HG03060 (cell line): Measurements from ENCODE around the gene STK32B.

ENCODE experiments used
- ATAC-seq: cut with Tn5 transposase; IDR thresholded peaks from one replicate; pipeline ENCODE4 v1.9.1; 2021; ENCODE audit warnings: low read depth, moderate number of reproducible peaks; ENCODE audit not compliant: unreplicated experiment

The STK32B gene

DNA sequence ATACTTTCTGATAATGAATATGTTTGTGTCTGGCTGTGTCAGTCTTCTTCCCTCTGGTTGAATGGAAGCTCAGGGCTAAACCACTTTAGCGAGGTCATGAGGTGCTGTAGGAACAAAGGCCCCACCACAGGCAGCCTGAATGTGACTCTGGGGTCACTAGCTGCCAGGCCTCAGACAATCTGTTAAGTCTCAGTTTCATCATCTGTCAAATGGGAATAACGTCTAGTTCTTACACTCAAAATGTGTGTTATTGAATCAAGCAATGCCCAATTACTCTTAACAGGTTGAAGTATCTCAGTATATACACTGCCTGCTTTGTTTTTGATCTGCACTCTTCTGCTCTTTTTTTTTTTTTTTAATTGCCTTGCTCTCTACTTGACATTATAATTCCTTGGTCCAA, 148.6 kb downstream of the STK32B start:
- no peak for ATAC-seq

GRCh38 chr4:5200513-5200912, 149.2 kb downstream of the STK32B start:
- no peak for ATAC-seq

DNA sequence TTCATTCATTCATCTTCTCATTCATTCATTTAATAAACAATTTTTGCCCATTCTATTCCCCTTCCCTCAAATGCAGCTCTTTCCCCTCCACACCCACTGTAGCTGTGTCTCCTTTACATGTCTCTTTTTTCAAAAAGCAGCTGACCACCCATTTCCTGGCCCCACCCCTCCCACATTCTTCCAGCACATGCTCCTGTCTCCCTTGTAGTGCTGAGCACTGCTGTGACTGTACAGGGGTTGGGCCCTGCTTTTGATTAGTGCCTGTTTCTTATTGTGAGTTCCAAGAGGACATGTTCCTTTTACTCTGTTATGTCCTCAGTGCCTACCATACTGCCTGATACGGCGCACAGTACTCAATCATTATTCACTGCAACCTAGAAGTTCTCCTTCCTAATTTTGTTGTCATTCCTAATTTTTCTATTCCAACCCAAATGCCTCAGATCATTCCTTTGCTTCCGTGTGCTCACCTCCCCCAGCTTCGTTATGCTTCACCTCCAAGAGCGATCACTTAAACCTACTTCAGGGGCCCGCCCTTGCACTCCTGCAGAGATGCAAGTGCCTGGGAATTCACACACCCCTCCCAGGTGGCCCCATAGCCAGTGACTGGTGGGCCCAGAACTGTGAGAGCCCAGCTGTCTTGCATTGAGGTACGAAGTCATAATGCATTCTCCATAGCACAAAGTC, 152.2 kb downstream of the STK32B start:
- ATAC-seq, result no peak

DNA sequence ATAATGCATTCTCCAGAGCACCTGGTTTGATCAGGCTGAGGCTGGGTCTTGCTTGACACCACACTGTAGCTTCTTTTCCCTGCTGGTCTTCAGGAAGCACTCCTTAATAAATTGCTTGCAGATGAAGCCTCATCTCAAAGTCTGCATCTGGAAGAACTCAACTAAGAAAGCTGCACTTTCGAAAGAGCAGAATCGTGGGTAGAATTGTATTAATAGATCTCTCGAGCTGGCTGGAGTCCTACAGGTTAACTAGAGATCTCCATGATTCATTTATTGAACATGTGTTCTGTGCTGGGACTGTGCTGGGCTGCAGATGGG, 152.7 kb downstream of the STK32B start:
- ATAC-seq, result no peak

DNA sequence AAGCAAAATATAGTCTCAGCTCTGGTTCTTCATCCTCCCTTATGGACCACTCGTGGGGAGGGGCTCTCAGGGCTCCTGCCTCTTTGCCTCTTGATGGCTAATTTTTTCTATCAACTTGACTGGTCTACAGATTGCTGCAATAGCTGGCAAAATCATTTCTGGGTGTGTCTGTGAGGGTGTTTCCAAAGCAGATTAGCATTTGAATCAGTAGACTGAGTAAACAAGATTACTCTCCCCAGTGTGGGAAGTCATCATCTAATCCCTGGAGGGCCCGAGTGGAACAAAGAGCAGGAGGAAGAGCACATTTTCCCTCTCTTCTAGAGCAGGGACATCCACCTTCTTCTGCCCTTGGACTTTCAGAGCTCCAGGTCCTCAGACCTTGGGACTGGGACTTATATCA, 153.5 kb downstream of the STK32B start:
- no peak for ATAC-seq

DNA sequence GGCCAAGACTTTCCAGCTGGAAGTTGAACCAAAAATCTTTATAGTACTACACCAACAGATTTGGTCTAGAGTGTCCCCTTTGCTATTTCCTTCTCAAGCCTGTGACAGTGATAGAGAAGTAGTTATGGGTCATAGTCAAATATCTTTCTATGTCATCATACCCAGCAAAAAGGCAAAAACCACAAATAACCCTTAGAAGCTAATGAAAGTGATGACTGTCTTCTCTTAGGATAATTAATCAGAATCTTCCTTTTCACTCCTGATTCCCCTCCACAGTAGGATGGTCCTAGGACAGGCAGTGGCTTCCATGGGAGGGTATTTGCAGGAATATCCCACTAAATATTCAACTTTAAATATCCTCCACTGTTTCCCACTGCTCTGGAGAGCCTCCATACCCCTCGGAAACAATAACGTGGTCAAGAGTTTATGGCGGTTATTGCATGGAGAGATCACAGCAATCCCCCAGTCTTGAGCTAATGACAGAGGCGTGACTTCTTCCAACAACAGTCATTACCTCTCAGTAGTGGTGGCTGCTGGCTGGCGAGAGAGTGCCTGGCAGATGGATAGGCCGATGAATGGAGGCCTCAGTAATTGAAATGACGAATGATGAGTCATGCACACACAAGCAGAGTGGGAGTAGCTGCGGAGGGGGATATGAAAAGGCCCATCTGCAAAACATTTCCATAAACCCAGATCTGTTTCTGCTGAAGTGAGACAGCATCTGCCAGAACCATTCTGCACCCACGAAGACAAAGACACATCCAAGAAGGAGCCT, 154.9 kb downstream of the STK32B start:
- no peak for ATAC-seq

GRCh38 chr4:5209862-5210261, 158.6 kb downstream of the STK32B start:
- ATAC-seq, result no peak

GRCh38 chr4:5211282-5211839, 160.1 kb downstream of the STK32B start:
- no peak for ATAC-seq

- ATAC-seq, result no peak
Measured at GRCh38 chr4:5212255-5213013, 161.2 kb downstream of the STK32B start.

DNA sequence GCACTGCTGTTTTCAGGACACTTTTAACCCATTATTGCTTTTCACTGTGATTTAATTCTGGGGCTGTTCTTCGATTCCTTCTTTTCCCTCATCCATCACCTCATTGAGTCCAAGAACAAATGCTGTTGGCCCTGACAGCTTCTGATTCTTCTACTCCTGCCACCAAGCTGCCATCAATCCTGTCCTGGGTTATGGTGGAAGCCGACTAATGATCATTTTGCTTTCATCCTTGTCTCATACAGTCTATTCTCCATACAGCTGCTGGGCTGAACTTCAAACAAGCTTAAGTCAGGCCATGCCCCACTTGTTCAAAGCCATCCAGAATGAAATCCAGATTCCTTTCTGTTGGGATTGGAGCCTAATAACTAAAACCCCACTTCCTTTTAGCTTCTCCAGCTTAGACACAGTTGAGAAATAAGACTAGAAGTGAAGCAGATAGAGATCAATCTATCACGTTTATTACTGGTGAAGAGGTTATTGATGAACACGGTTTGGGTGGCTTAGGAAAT, 161.9 kb downstream of the STK32B start:
- no peak for ATAC-seq

- no peak for ATAC-seq
Measured at GRCh38 chr4:5215321-5215720, 164.0 kb downstream of the STK32B start.

DNA sequence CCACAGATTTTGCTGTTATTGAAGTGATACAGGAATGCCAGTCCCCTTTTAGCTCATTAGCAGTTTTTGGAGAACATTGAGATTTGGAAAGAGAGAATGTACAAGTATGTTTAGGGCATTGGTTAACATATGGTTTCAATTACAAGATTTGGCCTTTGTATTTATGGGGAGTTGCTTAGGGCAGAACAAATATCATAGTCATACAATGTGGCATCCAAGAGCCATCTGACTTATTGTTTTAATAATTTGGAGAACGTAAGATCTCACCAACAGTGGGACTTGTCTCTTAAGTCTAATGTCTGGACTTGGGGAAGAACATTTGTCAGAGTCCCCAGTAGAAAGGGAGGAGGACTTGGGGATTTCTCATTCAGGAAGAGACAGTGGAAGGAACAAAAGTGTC, 166.1 kb downstream of the STK32B start:
- ATAC-seq, result no peak

GRCh38 chr4:5218376-5219069, 167.2 kb downstream of the STK32B start:
- ATAC-seq, result no peak

- no peak for ATAC-seq
Measured at GRCh38 chr4:5220028-5220427, 168.7 kb downstream of the STK32B start.

DNA sequence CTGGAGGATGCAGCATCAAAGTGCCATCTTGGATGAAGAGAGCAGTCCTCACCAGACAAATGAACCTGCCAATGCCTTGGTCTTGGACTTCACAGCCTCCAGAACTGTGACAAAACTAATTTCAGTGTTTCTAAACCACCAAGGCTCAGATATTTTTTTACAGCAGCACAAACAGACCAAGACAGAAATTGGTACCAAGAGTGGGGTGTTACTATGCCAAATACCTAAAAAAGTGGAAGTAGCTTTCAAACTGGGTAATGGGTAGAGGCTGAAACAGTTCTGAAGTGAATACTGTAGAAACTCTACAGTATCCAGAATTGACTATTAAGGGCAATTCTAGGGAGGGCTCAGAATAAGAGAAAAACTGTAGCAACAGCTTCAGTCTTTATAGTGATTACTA, 170.8 kb downstream of the STK32B start:
- ATAC-seq, result no peak

GRCh38 chr4:5222951-5223350, 171.7 kb downstream of the STK32B start:
- no peak for ATAC-seq

GRCh38 chr4:5224340-5224739, 173.1 kb downstream of the STK32B start:
- no peak for ATAC-seq

DNA sequence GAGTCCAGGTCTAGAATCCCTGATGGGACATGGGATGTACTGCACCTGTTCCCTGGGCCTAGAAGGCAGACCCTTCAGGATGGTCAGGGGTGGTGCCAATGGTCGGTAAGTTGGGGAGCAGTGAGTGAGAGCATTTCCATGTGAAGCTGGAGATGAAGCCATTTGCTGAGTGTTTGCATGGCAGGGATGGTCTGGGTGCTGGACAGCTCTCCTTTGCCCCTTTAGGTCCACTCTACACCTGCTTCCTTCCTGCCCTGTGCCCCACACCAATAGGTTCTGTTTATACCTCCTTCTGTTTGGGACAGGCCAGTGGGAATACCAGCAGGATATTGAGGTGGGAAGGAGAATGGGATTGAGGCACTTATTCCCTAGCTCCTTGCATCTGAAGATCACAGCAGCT, 181.3 kb downstream of the STK32B start:
- no peak for ATAC-seq

DNA sequence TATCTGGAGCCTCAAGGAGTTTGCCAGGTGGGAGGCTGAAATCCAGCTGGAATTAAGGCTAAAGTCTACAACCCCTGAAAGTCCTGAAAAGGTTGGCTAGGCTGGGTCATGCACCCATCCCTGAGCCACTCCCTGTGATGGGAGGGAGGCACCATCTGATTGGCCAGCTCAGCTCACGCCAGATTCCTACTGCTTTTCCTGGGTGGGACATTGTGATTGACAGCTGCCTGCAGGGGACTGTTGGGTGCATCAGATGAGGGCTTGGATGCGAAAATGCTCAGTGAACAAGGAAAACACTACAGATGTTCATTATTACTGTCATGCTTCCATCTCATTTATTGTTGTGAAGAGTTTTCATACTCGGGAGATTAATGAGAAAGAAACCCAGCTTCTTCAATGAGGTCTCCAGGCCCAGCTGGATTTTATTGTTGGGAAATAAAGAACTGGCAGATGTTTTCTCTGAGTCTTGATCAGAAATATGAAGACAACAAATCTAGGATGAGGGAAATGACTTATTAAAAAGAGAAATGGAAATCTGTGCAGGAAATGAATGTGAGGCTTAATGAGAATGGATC, 185.9 kb downstream of the STK32B start:
- no peak for ATAC-seq

DNA sequence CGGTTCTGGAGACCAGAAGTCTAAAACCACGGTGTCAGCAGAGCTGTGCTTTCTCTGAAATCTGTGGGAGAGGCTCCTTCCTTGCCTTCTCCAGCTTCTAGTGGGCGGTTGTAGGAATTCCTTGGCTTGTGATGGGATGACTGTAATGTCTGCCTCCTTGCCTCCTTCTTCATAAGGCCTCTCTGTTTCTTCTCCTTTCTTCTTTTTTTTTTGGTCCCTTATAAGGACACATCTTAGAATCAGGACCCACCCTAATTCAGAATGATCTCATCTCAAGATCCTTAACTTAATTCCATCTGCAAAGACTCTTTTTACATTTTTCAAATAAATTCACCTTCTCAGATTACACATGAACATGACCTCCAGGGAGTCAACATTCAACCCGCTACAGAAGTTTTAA, 186.9 kb downstream of the STK32B start:
- no peak for ATAC-seq
